GM21723 (cell line): ENCODE results near the gene EFCAB11.
"Not testable (repeated sequence)": the region's sequence is repeated elsewhere in the genome, so short reads cannot be mapped to it uniquely, and the experiment has no call there.

Source experiments
- ATAC-seq: cut with Tn5 transposase; IDR thresholded peaks from one replicate; pipeline ENCODE4 v1.9.1; 2021; ENCODE audit warnings: mild to moderate bottlenecking, moderate library complexity; ENCODE audit not compliant: unreplicated experiment

The EFCAB11 gene

DNA sequence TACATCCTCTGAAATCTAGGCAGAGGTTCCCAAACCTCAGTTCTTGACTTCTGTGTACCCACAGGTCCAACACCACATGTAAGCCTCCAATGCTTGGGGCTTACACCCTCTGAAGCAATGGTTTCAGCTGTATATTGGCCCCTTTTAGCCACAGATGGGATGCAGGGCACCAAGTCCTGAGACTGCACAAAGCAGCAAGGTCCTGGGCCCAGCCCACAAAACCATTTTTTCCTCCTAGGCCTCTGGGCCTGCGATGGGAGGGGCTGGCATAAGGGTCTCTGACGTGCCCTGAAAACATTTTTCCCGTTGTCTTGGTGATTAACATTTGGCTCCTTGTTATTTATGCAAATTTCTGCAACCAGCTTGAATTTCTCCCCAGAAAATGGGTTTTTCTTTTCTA lies 80.4 kb downstream of the EFCAB11 start:
- not testable (repeated sequence) for ATAC-seq

DNA sequence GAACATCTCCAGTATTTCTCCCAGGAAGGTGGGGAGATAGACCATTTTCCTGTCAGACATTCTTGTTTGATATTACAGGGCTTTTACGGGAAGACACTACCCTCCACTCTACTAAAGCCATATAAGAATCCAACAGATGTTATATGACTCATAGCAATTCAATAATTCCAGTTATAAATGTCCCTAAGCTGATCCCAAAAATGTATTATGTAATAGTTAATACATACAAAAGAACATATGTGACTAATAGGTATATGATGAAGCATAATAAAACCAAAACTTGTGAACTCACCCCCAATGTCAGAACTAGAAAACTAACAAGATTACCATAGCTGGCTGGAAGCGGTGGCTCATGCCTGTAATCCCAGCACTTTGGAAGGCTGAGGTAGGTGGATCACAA lies 84.2 kb downstream of the EFCAB11 start:
- no peak for ATAC-seq

DNA sequence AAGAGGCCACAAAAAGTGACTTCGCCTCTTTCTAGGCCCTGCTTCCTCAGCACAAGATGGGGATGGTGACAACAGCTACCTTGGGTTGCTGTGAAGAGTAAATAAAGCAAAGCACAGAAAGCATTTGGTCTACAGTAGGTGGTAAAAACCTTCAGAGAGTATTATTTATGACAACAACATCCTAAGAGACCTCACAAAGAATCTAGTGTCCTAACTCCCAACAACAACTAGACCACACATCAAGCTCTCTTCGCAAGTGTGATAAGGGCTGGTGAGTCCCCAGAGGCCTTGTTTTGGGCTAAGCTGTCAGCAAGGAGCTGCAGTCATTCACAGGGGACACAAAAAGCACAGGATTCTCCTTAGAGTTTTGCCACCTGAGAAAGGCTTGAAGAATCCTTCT lies 84.9 kb downstream of the EFCAB11 start:
- no peak for ATAC-seq

DNA sequence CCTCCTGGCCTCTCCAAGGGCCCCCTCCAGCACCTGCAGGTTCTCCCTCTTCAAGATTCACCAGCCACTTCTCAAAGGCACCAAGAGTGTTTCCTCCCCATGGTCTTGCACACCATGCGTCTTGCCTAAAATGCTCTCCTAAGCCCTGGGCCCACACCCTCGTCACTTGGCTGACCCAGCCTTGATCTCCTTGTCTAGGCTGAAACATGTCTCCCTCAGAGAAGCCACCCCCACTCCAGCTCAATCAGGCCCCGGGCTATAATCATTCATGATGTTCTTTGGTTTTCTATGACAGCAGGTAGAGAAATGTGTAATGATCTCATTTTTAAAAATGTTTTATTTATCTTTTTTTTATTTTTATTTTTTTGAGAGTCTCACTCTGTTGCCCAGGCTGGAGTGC lies 88.1 kb downstream of the EFCAB11 start:
- no peak for ATAC-seq

DNA sequence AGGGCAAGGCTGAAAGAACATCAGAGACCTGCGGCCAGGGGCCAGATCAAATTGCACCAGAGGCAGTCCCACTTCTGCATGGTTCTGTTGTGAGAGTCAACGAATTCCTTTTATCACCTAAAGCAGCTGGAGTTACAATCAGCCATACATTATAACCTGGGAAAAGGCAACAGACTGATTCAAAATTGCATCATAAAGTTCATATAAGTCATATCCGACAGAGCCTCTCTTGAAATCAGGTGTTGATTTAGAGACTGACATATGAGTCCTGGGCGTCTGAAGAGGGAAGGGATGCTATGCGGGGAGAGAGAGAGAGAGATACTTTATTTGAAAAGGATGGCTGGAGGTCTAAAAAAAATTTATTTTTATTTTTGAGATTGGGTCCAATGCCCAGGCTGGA lies 89.4 kb downstream of the EFCAB11 start:
- ATAC-seq: no peak

GRCh38 chr14:89862856-89863255 lies 91.7 kb downstream of the EFCAB11 start:
- no peak for ATAC-seq

DNA sequence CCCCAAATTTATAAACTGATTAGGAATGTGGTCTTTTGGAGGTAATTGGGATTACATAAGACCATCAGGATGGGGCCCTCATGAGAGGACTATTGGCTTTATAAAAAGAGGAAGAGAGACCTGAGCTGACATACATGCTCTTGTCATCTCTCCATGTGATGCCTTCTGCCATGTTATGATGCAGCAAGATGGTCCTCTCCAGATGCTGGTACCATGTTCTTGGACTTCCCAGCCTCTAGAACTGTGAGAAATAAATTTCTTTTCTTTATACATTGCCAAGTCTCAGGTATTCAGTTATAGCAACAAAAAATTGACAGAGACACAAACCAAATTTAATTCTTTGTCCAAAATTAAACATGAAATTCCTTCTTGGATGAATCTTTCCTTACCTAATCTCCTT lies 92.9 kb downstream of the EFCAB11 start:
- no peak for ATAC-seq

GRCh38 chr14:89858089-89858488 lies 96.4 kb downstream of the EFCAB11 start:
- ATAC-seq: no peak

- no peak for ATAC-seq
Observed at GRCh38 chr14:89856871-89857345, 97.6 kb downstream of the EFCAB11 start.

DNA sequence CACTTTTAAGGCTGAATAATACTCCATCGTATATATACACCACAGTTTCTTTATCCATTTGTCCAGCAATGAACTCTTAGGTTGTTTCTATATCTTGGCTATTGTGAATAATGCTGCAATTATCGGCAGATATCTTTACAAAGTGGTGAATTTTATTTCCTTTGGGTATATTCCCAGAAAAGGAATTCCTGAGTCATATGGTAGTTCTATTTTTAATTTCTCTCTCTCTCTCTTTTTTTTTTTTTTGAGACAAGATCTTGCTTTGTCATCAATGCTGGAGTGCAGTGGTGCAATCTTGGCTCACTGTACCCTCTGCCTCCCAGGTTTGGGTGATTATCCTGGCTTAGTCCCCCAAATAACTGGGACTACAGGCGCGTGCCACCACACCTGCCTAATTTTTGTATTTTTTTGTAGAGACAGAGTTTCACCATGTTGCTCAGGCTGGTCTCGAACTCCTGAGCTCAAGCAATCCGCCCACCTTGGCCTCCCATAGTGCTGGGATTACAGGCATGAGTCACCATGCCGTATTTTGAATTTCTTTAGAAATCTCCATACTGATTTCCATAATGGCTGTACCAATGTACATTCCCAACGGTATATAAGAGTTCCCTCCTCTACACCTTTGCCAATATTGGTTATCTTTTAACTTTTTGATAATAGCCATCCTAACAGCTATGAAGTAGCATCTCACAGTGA lies 98.4 kb downstream of the EFCAB11 start:
- ATAC-seq: no peak

DNA sequence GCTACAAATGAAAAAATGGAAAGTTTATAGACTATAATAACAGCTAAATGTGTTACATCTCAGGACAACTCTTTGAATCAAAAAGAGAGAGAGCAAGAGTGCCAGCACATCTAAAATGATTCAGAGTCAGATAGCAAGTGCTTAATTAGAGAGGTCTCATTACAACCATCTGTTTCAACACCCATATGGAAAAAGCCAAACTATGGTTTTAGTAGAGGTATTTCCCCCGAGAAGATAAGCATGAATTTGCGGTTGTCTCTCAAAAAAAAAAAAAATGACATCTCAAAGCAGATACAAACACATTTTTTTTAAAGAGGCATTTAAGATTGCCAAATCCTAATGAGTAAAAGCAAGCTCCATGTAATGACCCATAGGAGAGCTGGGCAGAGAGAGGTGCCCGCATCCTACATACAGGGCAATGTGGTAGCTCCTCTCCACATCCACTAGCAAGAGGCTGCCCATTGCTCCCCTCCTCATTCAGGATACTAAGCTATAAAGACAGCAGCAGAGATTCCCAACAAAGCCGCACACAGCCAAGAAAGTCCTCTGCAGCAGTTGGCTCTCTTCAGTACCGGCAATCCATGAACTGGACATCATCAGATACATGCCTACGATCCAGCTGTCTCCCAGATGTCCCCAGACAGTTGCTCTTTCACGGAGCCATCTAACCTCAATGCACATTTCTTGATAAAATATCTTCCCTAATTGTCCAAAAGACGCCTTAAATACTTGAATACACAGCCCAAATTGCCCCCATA lies 100.4 kb downstream of the EFCAB11 start:
- ATAC-seq: no peak

DNA sequence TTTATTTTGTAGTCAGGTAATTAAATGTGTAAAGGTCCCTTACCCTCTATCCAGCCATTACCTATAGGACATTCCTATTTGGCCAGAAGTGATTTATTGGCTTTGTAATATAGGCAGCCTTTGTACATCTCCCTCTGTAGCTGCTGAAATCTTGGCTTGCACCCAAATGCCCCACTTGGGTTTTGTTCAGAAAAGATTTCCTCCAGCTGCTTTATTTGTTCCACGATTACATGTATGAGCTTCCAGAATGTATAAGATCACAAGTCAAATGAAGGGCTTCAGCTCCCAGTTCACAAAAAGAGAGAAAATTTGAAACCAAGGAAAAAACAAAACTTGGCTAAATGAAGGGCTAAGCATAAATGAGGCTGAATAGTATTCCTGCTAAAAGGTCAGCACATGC lies 103.4 kb downstream of the EFCAB11 start:
- ATAC-seq: no peak

DNA sequence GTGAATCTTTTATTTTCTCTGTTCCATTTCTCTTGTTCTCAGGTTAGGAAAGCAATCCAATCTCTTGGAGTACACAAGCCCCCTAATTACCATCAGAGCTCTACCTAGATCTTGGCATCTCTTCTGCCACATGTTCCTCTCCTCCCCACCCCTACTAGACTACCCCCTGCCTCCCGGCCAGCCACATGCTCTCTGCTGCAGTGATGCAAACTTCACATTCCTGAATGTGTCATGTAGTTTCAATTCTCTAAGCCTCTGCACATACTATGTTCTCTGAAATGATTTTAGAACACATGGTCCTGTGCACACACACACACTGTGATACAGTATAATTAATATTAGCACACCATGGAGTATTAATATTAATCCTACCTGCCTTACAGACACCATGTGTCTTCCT lies 104.6 kb downstream of the EFCAB11 start:
- no peak for ATAC-seq

- ATAC-seq: no peak
Observed at GRCh38 chr14:89848165-89848564, 106.4 kb downstream of the EFCAB11 start.

DNA sequence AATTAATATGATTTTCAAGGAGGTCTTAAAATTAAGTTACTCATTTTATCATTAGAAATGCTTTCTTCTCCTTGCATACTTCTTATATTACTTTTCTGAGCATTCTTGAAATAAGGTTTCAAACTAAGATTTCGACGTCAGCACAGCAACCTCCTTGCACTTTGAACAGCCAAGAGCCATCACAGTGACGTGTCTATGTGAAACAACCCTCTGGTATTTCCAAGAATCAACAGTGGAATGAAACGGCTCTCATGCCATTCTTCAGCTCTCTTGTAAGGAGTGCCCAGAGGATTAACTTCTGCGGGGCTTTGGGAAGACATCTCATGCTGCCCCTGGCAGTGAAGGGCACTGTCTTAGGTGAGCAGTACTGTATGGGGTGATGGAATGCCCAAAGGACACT lies 109.2 kb downstream of the EFCAB11 start:
- no peak for ATAC-seq

DNA sequence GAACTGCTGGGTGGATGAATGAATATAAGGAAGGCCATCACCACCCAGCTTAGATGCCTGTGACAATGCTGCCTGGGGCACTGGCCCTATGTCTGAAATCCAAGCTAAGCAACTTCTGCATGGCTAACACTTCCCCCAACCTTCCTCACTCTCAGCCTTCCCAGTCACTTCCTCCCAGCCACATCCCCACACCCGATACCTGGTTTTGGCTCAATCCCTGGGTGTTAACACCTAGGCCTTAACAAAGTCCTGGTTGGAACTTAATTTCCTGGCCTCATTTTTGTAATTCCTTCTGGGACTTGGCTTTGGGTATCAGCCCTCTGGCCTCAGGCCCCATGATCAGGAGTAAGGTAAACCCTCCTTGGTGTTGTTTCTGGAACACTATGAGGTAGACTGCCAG lies 110.0 kb downstream of the EFCAB11 start:
- ATAC-seq: no peak

DNA sequence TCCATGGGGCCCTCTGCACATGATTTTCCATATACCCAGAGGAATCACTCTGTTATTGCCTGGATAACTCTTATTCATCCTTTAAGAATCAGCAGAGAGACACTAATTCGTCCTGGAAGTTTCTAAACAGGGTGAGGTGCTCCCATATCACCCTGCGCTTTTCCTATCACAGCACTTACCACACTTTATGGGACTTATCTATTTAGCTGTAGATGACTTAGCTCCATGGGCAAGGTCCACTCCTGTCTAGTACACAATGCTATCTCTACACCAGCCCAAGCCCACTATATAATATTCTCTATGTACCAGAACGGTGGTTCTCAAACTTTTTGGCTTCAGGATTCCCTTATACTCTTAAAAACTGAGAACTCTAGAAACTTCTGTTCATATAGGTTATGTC lies 111.7 kb downstream of the EFCAB11 start:
- no peak for ATAC-seq

DNA sequence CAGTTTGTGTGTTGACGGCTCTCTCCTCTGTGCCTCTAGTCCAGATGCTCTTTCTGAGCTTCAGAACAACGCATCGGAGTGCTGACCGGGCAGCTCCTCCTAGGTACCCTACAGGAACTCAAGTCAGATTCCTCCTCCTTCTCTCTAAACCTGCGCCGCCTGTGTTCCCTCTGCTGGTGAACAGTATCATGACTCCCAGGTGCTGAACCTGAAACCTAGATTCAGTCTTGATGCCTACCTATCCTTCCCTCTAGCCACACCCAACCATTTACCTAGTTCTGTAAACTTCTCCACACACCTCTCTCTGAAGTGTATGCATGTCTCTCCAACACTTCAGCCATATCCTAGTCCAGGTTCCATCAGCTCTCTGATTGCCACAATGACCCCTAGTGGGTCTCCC lies 112.7 kb downstream of the EFCAB11 start:
- ATAC-seq: no peak

GRCh38 chr14:89836830-89837469 lies 117.6 kb downstream of the EFCAB11 start:
- ATAC-seq: no peak

DNA sequence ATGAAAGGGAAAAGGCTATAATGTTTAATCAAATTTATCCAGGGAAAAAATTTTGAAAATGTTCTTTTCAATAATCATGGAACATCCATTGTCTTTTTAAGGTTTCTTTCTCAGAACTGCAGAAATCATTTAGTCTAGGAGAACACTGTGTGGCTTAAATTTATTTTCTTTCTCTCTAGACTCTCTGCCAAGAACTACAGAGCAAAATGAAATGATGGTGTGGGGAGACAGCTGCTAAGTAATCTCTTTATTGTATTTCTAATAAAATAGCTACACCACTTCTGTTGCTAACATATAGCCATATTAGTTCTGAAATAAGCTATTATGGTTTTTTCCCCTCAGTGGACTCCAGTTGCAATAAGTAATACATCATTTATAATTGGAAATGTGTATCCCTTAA lies 120.9 kb downstream of the EFCAB11 start:
- no peak for ATAC-seq

DNA sequence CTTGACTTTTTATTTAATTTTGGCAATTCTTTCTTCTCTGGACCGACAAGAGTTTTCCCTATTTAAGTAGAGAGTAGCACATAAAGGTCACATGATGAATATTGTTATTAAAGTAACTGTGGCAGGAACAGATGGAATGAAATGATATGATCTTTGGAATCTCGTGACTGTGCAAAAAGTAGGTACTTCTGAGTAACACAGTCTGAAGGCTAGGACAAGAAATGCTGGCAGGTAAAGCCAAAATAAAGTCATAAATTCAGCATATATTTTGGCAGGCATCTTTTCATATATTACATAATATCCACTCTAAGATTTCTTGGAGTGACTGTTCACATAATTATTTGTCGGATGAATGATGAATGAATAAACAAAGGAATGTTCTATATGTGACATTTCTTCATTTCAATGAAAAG lies 121.4 kb downstream of the EFCAB11 start:
- ATAC-seq: no peak
